H9 (cell line): ENCODE results near the gene PRDM2. TPM values are rescaled to one million over a fixed set of nuclear protein-coding genes. Genes with fewer than 3 reads are reported as not detected.

Source experiments
- DNase-seq: peaks from one replicate; pipeline ENCODE4 v3.0.0-alpha.2; 2017
- H2AFZ ChIP-seq: one replicate; pipeline ENCODE4 v1.6.1; 2013; ENCODE audit warnings: mild to moderate bottlenecking, low read length, control low read depth, moderate library complexity
- H2AK5ac ChIP-seq: 2 replicates; pipeline ENCODE4 v1.6.1; 2013; ENCODE audit warnings: low read length, control low read depth, mixed read lengths; ENCODE audit not compliant: insufficient read length
- H2BK120ac ChIP-seq: one replicate; pipeline ENCODE4 v1.6.1; 2013; ENCODE audit warnings: low read depth, mild to moderate bottlenecking, low read length, control low read depth, inconsistent platforms; ENCODE audit not compliant: poor library complexity, severe bottlenecking
- H2BK12ac ChIP-seq: 2 replicates; pipeline ENCODE4 v1.6.1; 2013; ENCODE audit warnings: low read length, control low read depth, mixed read lengths, low read depth; ENCODE audit not compliant: insufficient read length
- H2BK15ac ChIP-seq: 2 replicates; pipeline ENCODE4 v1.6.1; 2013; ENCODE audit warnings: low read depth, low read length, control low read depth
- H2BK20ac ChIP-seq: one replicate; pipeline ENCODE4 v1.6.1; 2013; ENCODE audit warnings: low read depth, mild to moderate bottlenecking, low read length, control low read depth, inconsistent platforms; ENCODE audit not compliant: poor library complexity, severe bottlenecking
- H2BK5ac ChIP-seq: 2 replicates; pipeline ENCODE4 v1.6.1; 2013; ENCODE audit warnings: low read length, control low read depth, mixed read lengths; ENCODE audit not compliant: insufficient read length
- H3K14ac ChIP-seq: 2 replicates; pipeline ENCODE4 v1.6.1; 2013; ENCODE audit warnings: low read length, control low read depth; ENCODE audit not compliant: insufficient read depth
- H3K18ac ChIP-seq: 2 replicates; pipeline ENCODE4 v1.6.1; 2013; ENCODE audit warnings: low read depth, mild to moderate bottlenecking, mixed read lengths, low read length, control low read depth; ENCODE audit not compliant: insufficient read length
- H3K23ac ChIP-seq: 2 replicates; pipeline ENCODE4 v1.6.1; 2013; ENCODE audit warnings: low read length, control low read depth, mixed read lengths, low read depth; ENCODE audit not compliant: insufficient read length
- H3K23me2 ChIP-seq: 2 replicates; pipeline ENCODE4 v1.6.1; 2013; ENCODE audit warnings: low read depth, mild to moderate bottlenecking, mixed read lengths, low read length, control low read depth; ENCODE audit not compliant: insufficient read length, poor library complexity, severe bottlenecking
- H3K27ac ChIP-seq: 2 replicates; pipeline ENCODE4 v1.5.1; 2013; ENCODE audit warnings: low read length, control low read depth, mixed read lengths, low read depth; ENCODE audit not compliant: insufficient read length
- H3K27me3 ChIP-seq: 2 replicates; pipeline ENCODE4 v1.6.1; 2013; ENCODE audit warnings: low read length, control low read depth, inconsistent platforms; ENCODE audit not compliant: insufficient read depth
- H3K4ac ChIP-seq: 2 replicates; pipeline ENCODE4 v1.6.1; 2013; ENCODE audit warnings: low read depth, mild to moderate bottlenecking, control low read depth, inconsistent platforms, low read length, moderate library complexity
- H3K4me1 ChIP-seq: 2 replicates; pipeline ENCODE4 v1.6.1; 2013; ENCODE audit warnings: low read length, control low read depth, inconsistent platforms; ENCODE audit not compliant: insufficient read depth
- H3K4me2 ChIP-seq: 2 replicates; pipeline ENCODE4 v1.6.1; 2013; ENCODE audit warnings: low read length, control low read depth, mixed read lengths; ENCODE audit not compliant: insufficient read length, insufficient read depth
- H3K56ac ChIP-seq: 2 replicates; pipeline ENCODE4 v1.6.1; 2013; ENCODE audit warnings: low read depth, mild to moderate bottlenecking, mixed read lengths, low read length, control low read depth; ENCODE audit not compliant: insufficient read length
- H3K79me1 ChIP-seq: 2 replicates; pipeline ENCODE4 v1.6.1; 2013; ENCODE audit warnings: low read depth, mild to moderate bottlenecking, moderate library complexity, low read length, control low read depth, inconsistent platforms; ENCODE audit not compliant: insufficient read depth, poor library complexity, severe bottlenecking
- H3K79me2 ChIP-seq: 2 replicates; pipeline ENCODE4 v1.6.1; 2013; ENCODE audit warnings: low read length, control low read depth, inconsistent platforms; ENCODE audit not compliant: insufficient read depth
- H3K9ac ChIP-seq: 2 replicates; pipeline ENCODE4 v1.6.1; 2013; ENCODE audit warnings: low read length, control low read depth, mixed read lengths; ENCODE audit not compliant: insufficient read length; ENCODE audit errors: extremely low read depth
- H3K9me3 ChIP-seq: one replicate; pipeline ENCODE4 v1.6.1; 2013; ENCODE audit warnings: low read depth, low read length, inconsistent platforms; ENCODE audit not compliant: control insufficient read depth
- H3T11ph ChIP-seq: one replicate; pipeline ENCODE4 v1.6.1; 2013; ENCODE audit warnings: mild to moderate bottlenecking, low read length, control low read depth, inconsistent platforms
- H4K20me1 ChIP-seq: one replicate; pipeline ENCODE4 v1.6.1; 2013; ENCODE audit not compliant: control insufficient read depth, insufficient read length, insufficient read depth
- H4K5ac ChIP-seq: 2 replicates; pipeline ENCODE4 v1.6.1; 2013; ENCODE audit warnings: low read depth, mild to moderate bottlenecking, mixed read lengths, low read length, control low read depth; ENCODE audit not compliant: insufficient read length
- H4K8ac ChIP-seq: replicated peaks from 2 replicates; pipeline ENCODE4 v1.6.1; 2013; ENCODE audit warnings: low read length, control low read depth, mixed read lengths, low read depth; ENCODE audit not compliant: insufficient read length
- H4K91ac ChIP-seq: 2 replicates; pipeline ENCODE4 v1.6.1; 2013; ENCODE audit warnings: low read depth, mild to moderate bottlenecking, moderate library complexity, mixed read lengths, low read length, control low read depth; ENCODE audit not compliant: insufficient read length
- H3K27ac Mint-ChIP-seq, 3 experiments: 2 replicates in 2 of 3; 3 replicates in 1 of 3; pipeline ENCODE4 v1.8.0; 2020 to 2021; ENCODE audit warnings: mixed read lengths in 3 of 3, mild to moderate bottlenecking in 1 of 3, moderate library complexity in 1 of 3
- H3K27me3 Mint-ChIP-seq: 2 replicates; pipeline ENCODE4 v1.8.0; 2021; ENCODE audit warnings: low read depth, mild to moderate bottlenecking, moderate library complexity, mixed read lengths
- H3K36me3 Mint-ChIP-seq, 3 experiments: 2 replicates in 2 of 3; 3 replicates in 1 of 3; pipeline ENCODE4 v1.8.0; 2020 to 2021; ENCODE audit warnings: low read depth in 3 of 3, mixed read lengths in 3 of 3; ENCODE audit not compliant: insufficient read depth in 1 of 3
- H3K4me1 Mint-ChIP-seq, 2 experiments: 2 replicates each; pipeline ENCODE4 v1.8.0; 2020; ENCODE audit warnings: mixed read lengths in 2 of 2
- H3K4me3 Mint-ChIP-seq, 2 experiments: 2 replicates in 1 of 2; 3 replicates in 1 of 2; pipeline ENCODE4 v1.8.0; 2020 to 2021; ENCODE audit warnings: mild to moderate bottlenecking in 2 of 2, mixed read lengths in 2 of 2, moderate library complexity in 1 of 2
- H3K9me3 Mint-ChIP-seq, 2 experiments: 2 replicates in 1 of 2; 3 replicates in 1 of 2; pipeline ENCODE4 v1.8.0; 2020; ENCODE audit warnings: mild to moderate bottlenecking in 2 of 2, mixed read lengths in 2 of 2, moderate library complexity in 1 of 2
- CTCF ChIP-seq: fragments of 200-600 bp; sonication (generic); conservative IDR thresholded peaks from 3 replicates; pipeline ENCODE4 v1.8.0; 2021; ENCODE audit warnings: antibody characterized with exemption, mild to moderate bottlenecking
- WGBS: extraction: QIAGEN DNeasy Blood & Tissue Kit; methylation state at CpG from one replicate; pipeline ENCODE4 v1.1.7; 2013; ENCODE audit warnings: missing lambda C conversion rate, low lambda C conversion rate, mixed read lengths; ENCODE audit not compliant: insufficient read length; ENCODE audit errors: extremely low coverage; 5-methylcytosine and 5-hydroxymethylcytosine counted together
- total RNA-seq: library from RNA; stranded (reverse); gene quantifications from 2 replicates; pipeline ENCODE4 v1.2.1, GENCODE V29; 2021

PRDM2 gene
- total RNA-seq, 1 experiment from 2014 or later: 24.5 TPM

GRCh38 chr1:13869172-13869797 is 169.3 kb downstream of the PRDM2 start:
- H3K9me3 Mint-ChIP-seq: peaks cover 4 to 11% of the 10 kb centered on the region in 2 experiments; a peak in 4 of 5 replicates
- Histone ChIP-seq H4K20me1 (no peaks in the 10 kb centered on the region), H3K27ac (no peak overlapping the region), H3K79me2 (no peaks in the 10 kb centered on the region), H4K8ac (no peak overlapping the region), H3K56ac (no peak overlapping the region), H2AFZ (no peak overlapping the region), H3K27me3 (no peaks in the 10 kb centered on the region; the same call in 1 of the 2 replicates), H2BK20ac (no peak overlapping the region), H3K4ac (no peak overlapping the region), H2AK5ac (no peak overlapping the region), H2BK5ac (no peak overlapping the region), H4K91ac (no peak overlapping the region), H4K5ac (no peak overlapping the region), H2BK15ac (no peak overlapping the region), H2BK12ac (no peak overlapping the region), H3K9me3 (no peaks in the 10 kb centered on the region), H3K23ac (no peak overlapping the region), H2BK120ac (no peak overlapping the region), H3K18ac (no peak overlapping the region), H3K4me2 (no peak overlapping the region), H3K14ac (no peak overlapping the region), H3K79me1 (no peaks in the 10 kb centered on the region), H3T11ph (no peak overlapping the region), H3K9ac (no peak overlapping the region), H3K4me1 (no peaks in the 10 kb centered on the region), H3K23me2 (no peaks in the 10 kb centered on the region)
- no peaks in the 10 kb centered on the region for H3K36me3 Mint-ChIP-seq
- peaks cover 36% of the 10 kb centered on the region for H3K27me3 Mint-ChIP-seq
- no peak for TF ChIP-seq CTCF
- H3K4me3 Mint-ChIP-seq: no peak overlapping the region
- WGBS: no CpG with 5 or more reads among the region's 7 CpGs
- H3K4me1 Mint-ChIP-seq: peaks cover 0 to 5% of the 10 kb centered on the region in 2 experiments; a peak in 1 of 4 replicates
- no peak overlapping the region for H3K27ac Mint-ChIP-seq
- no peak for DNase-seq
